Vagina (tissue), 2 donors: ENCODE measurements around the gene BNC2.

Experiments used
- POLR2A ChIP-seq, 2 donors: fragments of 450-650 bp; IDR thresholded peaks; one replicate each; pipeline ENCODE4 v1.6.1; 2017; ENCODE audit warnings: antibody characterized with exemption in 2 of 2, mild to moderate bottlenecking in 2 of 2, moderate library complexity in 2 of 2
- POLR2AphosphoS5 ChIP-seq, 2 donors: sonication (generic); formaldehyde crosslinking; IDR thresholded peaks; one replicate each; pipeline ENCODE4 v1.9.0; 2017; ENCODE audit warnings: antibody characterized with exemption in 2 of 2, mild to moderate bottlenecking in 2 of 2, low read depth in 1 of 2; ENCODE audit not compliant: insufficient read depth in 1 of 2
- TF ChIP-seq, protein P1 (sequence below), 3 experiments: fragments of 450-650 bp in 2 of 3; fragments of 200-600 bp in 1 of 3; sonication (generic) in 1 of 3; IDR thresholded peaks; one replicate each; pipeline ENCODE4 v1.5.1; 2017 to 2019; ENCODE audit warnings: antibody characterized with exemption in 3 of 3, mild to moderate bottlenecking in 2 of 3, moderate library complexity in 2 of 3

DNA sequence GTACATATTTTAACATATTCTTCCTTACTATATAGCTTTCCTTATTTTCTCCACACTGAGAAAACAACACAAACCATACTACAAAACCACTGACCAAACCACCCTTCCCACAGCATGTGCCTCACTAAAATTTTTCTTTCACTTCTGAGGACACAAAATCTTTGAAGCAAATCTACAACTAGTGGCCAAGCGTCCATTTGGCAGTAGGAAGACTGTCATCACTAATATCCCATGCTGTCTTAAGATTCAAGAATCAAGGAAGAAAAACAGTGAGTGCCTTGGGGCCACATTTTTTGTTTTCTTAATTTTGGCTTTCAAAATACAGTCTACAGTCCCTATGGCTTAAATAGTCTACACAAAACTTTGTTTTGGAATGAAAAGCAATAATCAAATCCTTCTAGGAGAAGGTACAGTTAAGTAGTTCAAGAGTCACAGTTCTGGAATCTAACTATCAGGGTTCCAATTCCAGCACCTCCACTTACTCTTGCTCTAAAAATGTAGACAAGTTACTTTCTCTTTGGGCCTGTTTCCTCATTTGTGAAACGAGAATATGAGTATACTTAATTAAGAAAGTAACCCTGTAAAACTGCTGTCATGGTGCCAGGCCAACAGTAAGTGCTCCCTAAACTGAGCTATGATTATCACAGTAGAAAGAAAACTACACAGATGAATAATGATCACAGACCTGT, 227.9 kb downstream of the BNC2 start:
- TF ChIP-seq, protein P1, sequence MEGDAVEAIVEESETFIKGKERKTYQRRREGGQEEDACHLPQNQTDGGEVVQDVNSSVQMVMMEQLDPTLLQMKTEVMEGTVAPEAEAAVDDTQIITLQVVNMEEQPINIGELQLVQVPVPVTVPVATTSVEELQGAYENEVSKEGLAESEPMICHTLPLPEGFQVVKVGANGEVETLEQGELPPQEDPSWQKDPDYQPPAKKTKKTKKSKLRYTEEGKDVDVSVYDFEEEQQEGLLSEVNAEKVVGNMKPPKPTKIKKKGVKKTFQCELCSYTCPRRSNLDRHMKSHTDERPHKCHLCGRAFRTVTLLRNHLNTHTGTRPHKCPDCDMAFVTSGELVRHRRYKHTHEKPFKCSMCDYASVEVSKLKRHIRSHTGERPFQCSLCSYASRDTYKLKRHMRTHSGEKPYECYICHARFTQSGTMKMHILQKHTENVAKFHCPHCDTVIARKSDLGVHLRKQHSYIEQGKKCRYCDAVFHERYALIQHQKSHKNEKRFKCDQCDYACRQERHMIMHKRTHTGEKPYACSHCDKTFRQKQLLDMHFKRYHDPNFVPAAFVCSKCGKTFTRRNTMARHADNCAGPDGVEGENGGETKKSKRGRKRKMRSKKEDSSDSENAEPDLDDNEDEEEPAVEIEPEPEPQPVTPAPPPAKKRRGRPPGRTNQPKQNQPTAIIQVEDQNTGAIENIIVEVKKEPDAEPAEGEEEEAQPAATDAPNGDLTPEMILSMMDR (IDR thresholded peaks at IDR 0.05) = no peak
- TF ChIP-seq POLR2AphosphoS5 (IDR thresholded peaks at IDR 0.05; ENCODE audit: insufficient read depth in 1 of 2, low read depth in 1 of 2) = no peak
- no peak for TF ChIP-seq POLR2A (IDR thresholded peaks at IDR 0.05)
